ENCODE results near the gene THAP4. TPM values are rescaled to one million over a fixed set of nuclear protein-coding genes. Genes with fewer than 3 reads are reported as not detected.
A peak's percentile ranks its signal among the peaks of the same experiment; 100 is the strongest.

THAP4 gene
- total and polyA plus RNA-seq, 2 of the 13 experiments (the other 11 are each of a cell fraction or from before 2014, with no cell fraction given) = 59.7 to 75.7 TPM

- peak; percentile 0; the same call in 1 of the 2 replicates for TF ChIP-seq ZSCAN20 (CRISPR knock-in tag; IDR thresholded peaks at IDR 0.05; ENCODE audit: borderline replicate concordance)
- TF ChIP-seq SYNCRIP (IDR thresholded peaks at IDR 0.05; ENCODE audit: insufficient read depth, low read depth, low read length) = no peak
- TF ChIP-seq SP2 (CRISPR knock-in tag; IDR thresholded peaks at IDR 0.05) = no peak; the same call in none of the 2 replicates
- TF ChIP-seq ZNF121 (CRISPR knock-in tag; IDR thresholded peaks at IDR 0.05) = peak; percentile 84; the same call in 1 of the 2 replicates
- peak; percentile 65; the same call in 1 of the 2 replicates for TF ChIP-seq ZNF740 (CRISPR knock-in tag; IDR thresholded peaks at IDR 0.05)
- no peak for TF ChIP-seq MED8 (CRISPR knock-in tag; IDR thresholded peaks at IDR 0.05; ENCODE audit: insufficient replicate concordance)
- peak; percentile 94 for TF ChIP-seq ZBTB2 (CRISPR knock-in tag; IDR thresholded peaks at IDR 0.05; ENCODE audit: low read depth)
- 0 out of 2 replicates have a peak, but pooled peaks have one; percentile 25 for TF ChIP-seq ZNF263 (CRISPR knock-in tag; IDR thresholded peaks at IDR 0.05)
- peak; percentile 69 for TF ChIP-seq ELF1 (CRISPR knock-in tag; IDR thresholded peaks at IDR 0.05)
- TF ChIP-seq ZNF670 (CRISPR knock-in tag; IDR thresholded peaks at IDR 0.05; ENCODE audit: borderline replicate concordance) = peak; percentile 69; the same call in 1 of the 2 replicates
- peak; percentile 61 for TF ChIP-seq ZNF350 (CRISPR knock-in tag; IDR thresholded peaks at IDR 0.05; ENCODE audit: borderline replicate concordance, low read depth)
- peak; percentile 73; the same call in 1 of the 2 replicates for TF ChIP-seq HNRNPUL1 (IDR thresholded peaks at IDR 0.05; ENCODE audit: low read depth, low read length)
- peak; percentile 88; the same call in 1 of the 2 replicates for TF ChIP-seq ZNF552 (CRISPR knock-in tag; IDR thresholded peaks at IDR 0.05; ENCODE audit: borderline replicate concordance)
- peak; percentile 91 for TF ChIP-seq AGO2 (optimal IDR thresholded peaks at IDR 0.05; ENCODE audit: low read depth, low read length)
- peak; percentile 66; the same call in 1 of the 2 replicates for TF ChIP-seq MXD3 (CRISPR knock-in tag; IDR thresholded peaks at IDR 0.05)
- 0 out of 2 replicates have a peak, but pooled peaks have one; percentile 73 for TF ChIP-seq CSRNP2 (CRISPR knock-in tag; conservative IDR thresholded peaks at IDR 0.05; ENCODE audit: low read depth)
- no peak for TF ChIP-seq ZNF737 (CRISPR knock-in tag; IDR thresholded peaks at IDR 0.05; ENCODE audit: borderline replicate concordance)
- peak; percentile 94 for TF ChIP-seq ZNF335 (CRISPR knock-in tag; IDR thresholded peaks at IDR 0.05)
- no peak for TF ChIP-seq ATAD3A (CRISPR knock-in tag; IDR thresholded peaks at IDR 0.05)
- TF ChIP-seq RFXAP (CRISPR knock-in tag; IDR thresholded peaks at IDR 0.05; ENCODE audit: borderline replicate concordance) = peak; percentile 90
- 0 out of 2 replicates have a peak, but pooled peaks have one; percentile 12 for TF ChIP-seq TBX3 (IDR thresholded peaks at IDR 0.05; ENCODE audit: borderline replicate concordance)
- TF ChIP-seq ATF4 (CRISPR knock-in tag; IDR thresholded peaks at IDR 0.05) = peak in 1 of 2 experiments; percentile 70; a peak in 2 of 4 replicates
- TF ChIP-seq SALL1 (CRISPR knock-in tag; IDR thresholded peaks at IDR 0.05) = peak; percentile 85
- TF ChIP-seq CHD2 (IDR thresholded peaks at IDR 0.05; ENCODE audit: low read depth, low read length) = 0 out of 2 replicates have a peak, but pooled peaks have one; percentile 17
- TF ChIP-seq ZNF343 (CRISPR knock-in tag; IDR thresholded peaks at IDR 0.05) = peak; percentile 78; the same call in 1 of the 2 replicates
These were observed at the start of gene THAP4, which contains the start of gene ATG4B (continued) for GRCh38 chr2:241637018-241637794.
